Measurements from ENCODE around the gene SH3D19.
"Not testable (repeated sequence)": the region's sequence is repeated elsewhere in the genome, so short reads cannot be mapped to it uniquely, and the experiment has no call there.

The SH3D19 gene

GRCh38 chr4:151321586-151321985, 3.8 kb downstream of the SH3D19 start:
- DNase-seq (ENCODE audit: low read depth) = no peak

GRCh38 chr4:151319490-151319889, 5.9 kb downstream of the SH3D19 start:
- no peak for DNase-seq (ENCODE audit: low read depth)

- no peak for DNase-seq (ENCODE audit: low read depth)
These were observed 6.9 kb downstream of the SH3D19 start for GRCh38 chr4:151318307-151319006.

- no peak for DNase-seq (ENCODE audit: low read depth)
These were observed 8.8 kb downstream of the SH3D19 start for GRCh38 chr4:151316645-151317044.

- DNase-seq (ENCODE audit: low read depth) = no peak
These were observed 10.1 kb downstream of the SH3D19 start for GRCh38 chr4:151315212-151315886.

GRCh38 chr4:151314479-151314878, 10.9 kb downstream of the SH3D19 start:
- DNase-seq (ENCODE audit: low read depth) = no peak

- no peak for DNase-seq (ENCODE audit: low read depth)
These were observed 11.4 kb downstream of the SH3D19 start for GRCh38 chr4:151314010-151314355.

GRCh38 chr4:151313306-151314009, 11.9 kb downstream of the SH3D19 start:
- DNase-seq (ENCODE audit: low read depth) = no peak

GRCh38 chr4:151310124-151310728, 15.2 kb downstream of the SH3D19 start:
- no peak for DNase-seq (ENCODE audit: low read depth)

- DNase-seq (ENCODE audit: low read depth) = no peak
These were observed 20.6 kb downstream of the SH3D19 start for GRCh38 chr4:151304755-151305154.

- DNase-seq (ENCODE audit: low read depth) = no peak
These were observed 21.2 kb downstream of the SH3D19 start for GRCh38 chr4:151304226-151304625.

GRCh38 chr4:151302432-151302831, 23.0 kb downstream of the SH3D19 start:
- no peak for DNase-seq (ENCODE audit: low read depth)

- DNase-seq (ENCODE audit: low read depth) = no peak
These were observed 28.2 kb downstream of the SH3D19 start for GRCh38 chr4:151297170-151297569.

- DNase-seq (ENCODE audit: low read depth) = no peak
These were observed 29.2 kb downstream of the SH3D19 start for GRCh38 chr4:151296227-151296626.

GRCh38 chr4:151294833-151295496, 30.4 kb downstream of the SH3D19 start:
- no peak for DNase-seq (ENCODE audit: low read depth)

GRCh38 chr4:151292038-151292437, 33.4 kb downstream of the SH3D19 start:
- DNase-seq (ENCODE audit: low read depth) = no peak

- DNase-seq (ENCODE audit: low read depth) = no peak
These were observed 33.9 kb downstream of the SH3D19 start for GRCh38 chr4:151291485-151291884.

GRCh38 chr4:151287409-151287808, 38.0 kb downstream of the SH3D19 start:
- DNase-seq (ENCODE audit: low read depth) = no peak

- DNase-seq (ENCODE audit: low read depth) = no peak
These were observed 40.7 kb downstream of the SH3D19 start for GRCh38 chr4:151284534-151285245.

- DNase-seq (ENCODE audit: low read depth) = no peak
These were observed 48.4 kb downstream of the SH3D19 start, which contains the start of gene PRSS48 for GRCh38 chr4:151276787-151277562. TSS of gene PRSS48 (plus strand) at chr4:151277161. CDS start at chr4:151277173, 12 bp downstream.

- not testable (repeated sequence) for DNase-seq (ENCODE audit: low read depth)
These were observed 56.5 kb downstream of the SH3D19 start for GRCh38 chr4:151268905-151269304.

Data from HS-5 (cell line).